NB4 (cell line): ENCODE measurements around the gene BRI3.

Experiments
- DNase-seq: peaks from one replicate; pipeline ENCODE4 v3.0.0; 2010; ENCODE audit warnings: low read depth
- H3K4me3 ChIP-seq: one replicate; pipeline ENCODE4 v1.5.1; 2011; ENCODE audit warnings: mild to moderate bottlenecking, low read depth, low read length, moderate library complexity
- MYC ChIP-seq: IDR thresholded peaks from 2 replicates; pipeline ENCODE4 v1.6.1; 2011; ENCODE audit warnings: low read depth, low read length
- POLR2A ChIP-seq: IDR thresholded peaks from 2 replicates; pipeline ENCODE4 v1.6.1; 2011; ENCODE audit warnings: mild to moderate bottlenecking; ENCODE audit not compliant: insufficient read length; ENCODE audit errors: extremely low read depth
- TF ChIP-seq, protein P1 (sequence below): IDR thresholded peaks from one replicate; pipeline ENCODE4 v1.5.1; 2012; ENCODE audit warnings: low read depth, low read length
- TF ChIP-seq, protein P2 (sequence below): IDR thresholded peaks from 2 replicates; pipeline ENCODE4 v1.6.1; 2011; ENCODE audit warnings: low read depth, low read length

The BRI3 gene

DNA sequence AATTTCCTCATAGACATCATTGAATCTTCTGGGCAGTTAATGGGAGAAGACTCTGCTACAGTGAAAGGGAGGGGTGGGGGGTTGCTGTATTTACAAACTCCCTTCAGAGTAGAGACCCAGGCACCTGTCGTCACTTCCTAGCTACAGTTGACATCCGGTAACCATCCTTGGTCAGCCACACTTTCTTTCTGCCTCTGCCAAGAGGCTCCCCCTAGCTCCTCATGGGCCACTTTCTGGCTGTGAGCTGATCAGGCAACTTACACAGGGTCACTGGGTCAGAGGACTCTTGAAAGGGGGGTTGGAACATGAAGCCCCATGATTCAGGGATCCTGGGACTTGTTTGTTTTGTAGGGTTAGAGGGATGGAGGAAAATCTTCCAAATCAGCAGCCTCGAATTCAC lies 30.7 kb upstream of the BRI3 start:
- no peak for DNase-seq
- TF ChIP-seq POLR2A (no peak), MYC (no peak)
- H3K4me3 ChIP-seq: no peak overlapping the region

DNA sequence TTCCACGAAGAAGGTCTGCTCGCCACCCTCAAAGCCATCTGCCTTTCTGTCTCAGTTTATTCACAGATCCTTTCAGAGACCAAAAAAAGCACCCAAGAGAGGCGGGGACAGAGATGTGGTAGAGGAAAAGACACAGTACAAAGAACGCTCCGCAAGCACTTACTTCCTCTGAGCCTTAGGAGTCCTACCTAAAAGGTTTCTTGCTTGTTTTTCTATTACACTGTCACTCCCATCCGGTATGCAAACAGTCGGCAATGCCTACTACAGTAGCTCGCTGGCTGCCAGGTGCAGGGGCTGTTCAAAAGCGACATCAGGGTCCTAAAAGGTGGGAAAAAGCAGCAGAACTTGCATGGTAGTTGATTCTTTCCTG lies 30.3 kb upstream of the BRI3 start:
- peak overlapping the region; percentile 78 for H3K4me3 ChIP-seq
- TF ChIP-seq, protein P1, sequence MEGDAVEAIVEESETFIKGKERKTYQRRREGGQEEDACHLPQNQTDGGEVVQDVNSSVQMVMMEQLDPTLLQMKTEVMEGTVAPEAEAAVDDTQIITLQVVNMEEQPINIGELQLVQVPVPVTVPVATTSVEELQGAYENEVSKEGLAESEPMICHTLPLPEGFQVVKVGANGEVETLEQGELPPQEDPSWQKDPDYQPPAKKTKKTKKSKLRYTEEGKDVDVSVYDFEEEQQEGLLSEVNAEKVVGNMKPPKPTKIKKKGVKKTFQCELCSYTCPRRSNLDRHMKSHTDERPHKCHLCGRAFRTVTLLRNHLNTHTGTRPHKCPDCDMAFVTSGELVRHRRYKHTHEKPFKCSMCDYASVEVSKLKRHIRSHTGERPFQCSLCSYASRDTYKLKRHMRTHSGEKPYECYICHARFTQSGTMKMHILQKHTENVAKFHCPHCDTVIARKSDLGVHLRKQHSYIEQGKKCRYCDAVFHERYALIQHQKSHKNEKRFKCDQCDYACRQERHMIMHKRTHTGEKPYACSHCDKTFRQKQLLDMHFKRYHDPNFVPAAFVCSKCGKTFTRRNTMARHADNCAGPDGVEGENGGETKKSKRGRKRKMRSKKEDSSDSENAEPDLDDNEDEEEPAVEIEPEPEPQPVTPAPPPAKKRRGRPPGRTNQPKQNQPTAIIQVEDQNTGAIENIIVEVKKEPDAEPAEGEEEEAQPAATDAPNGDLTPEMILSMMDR: no peak
- TF ChIP-seq MYC (no peak), POLR2A (no peak)
- TF ChIP-seq, protein P2, sequence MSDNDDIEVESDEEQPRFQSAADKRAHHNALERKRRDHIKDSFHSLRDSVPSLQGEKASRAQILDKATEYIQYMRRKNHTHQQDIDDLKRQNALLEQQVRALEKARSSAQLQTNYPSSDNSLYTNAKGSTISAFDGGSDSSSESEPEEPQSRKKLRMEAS: no peak
- no peak for DNase-seq

DNA sequence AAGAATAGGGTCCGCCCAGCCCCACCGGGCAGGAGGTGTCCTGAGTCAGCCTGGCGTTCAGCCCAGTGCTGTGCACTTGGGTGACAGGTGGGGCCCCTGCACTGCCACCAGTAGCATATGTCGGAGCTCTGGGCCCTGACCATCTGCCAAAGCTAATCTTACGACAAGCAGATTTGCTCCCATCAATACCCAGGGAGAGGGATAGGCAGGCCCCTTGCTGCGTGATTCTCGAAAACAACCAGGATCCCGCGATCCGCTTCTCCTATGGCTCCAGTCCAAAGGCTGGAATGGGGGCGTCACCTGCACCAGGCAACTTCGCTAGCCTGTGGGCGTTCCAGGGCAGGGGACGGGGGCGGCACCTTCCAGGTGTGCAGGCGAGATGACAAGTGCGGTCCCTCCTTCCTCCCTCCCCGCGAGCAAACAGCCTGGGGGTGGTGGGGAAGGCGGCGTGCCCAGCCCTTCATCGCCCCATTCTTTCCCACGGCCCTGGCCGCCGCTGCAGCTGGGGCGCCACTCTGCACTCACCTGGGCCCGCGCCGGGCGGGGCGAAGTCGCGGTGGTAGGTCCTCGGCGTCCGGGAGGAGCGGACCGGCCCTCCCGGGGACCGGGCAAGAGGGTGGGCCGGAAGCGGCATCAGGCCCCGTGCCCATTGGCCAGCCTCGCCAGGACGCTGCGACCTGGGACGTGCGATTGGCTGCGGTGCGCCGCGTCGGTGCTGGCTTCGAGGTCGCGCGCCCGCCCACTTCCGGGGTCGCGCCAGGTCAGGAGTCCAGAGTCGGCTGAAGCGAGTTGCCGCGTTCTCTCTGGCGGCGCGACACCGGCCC lies 29.7 kb upstream of the BRI3 start, which contains the start of gene TECPR1:
Gene TECPR1 (minus strand): TSS at position 632 of the 824 bp plus-strand sequence. CDS start 6,086 bp downstream, outside the sequence.
- peak within 1 kb of the TSS; percentile 78 for H3K4me3 ChIP-seq
- DNase-seq: peak; percentile 95
- 0 out of 2 replicates have a peak, but pooled peaks have one; percentile 18 for TF ChIP-seq MYC
- TF ChIP-seq, protein P2: no peak; the same call in 1 of the 2 replicates
- TF ChIP-seq, protein P1: no peak
- peak; percentile 77 for TF ChIP-seq POLR2A

DNA sequence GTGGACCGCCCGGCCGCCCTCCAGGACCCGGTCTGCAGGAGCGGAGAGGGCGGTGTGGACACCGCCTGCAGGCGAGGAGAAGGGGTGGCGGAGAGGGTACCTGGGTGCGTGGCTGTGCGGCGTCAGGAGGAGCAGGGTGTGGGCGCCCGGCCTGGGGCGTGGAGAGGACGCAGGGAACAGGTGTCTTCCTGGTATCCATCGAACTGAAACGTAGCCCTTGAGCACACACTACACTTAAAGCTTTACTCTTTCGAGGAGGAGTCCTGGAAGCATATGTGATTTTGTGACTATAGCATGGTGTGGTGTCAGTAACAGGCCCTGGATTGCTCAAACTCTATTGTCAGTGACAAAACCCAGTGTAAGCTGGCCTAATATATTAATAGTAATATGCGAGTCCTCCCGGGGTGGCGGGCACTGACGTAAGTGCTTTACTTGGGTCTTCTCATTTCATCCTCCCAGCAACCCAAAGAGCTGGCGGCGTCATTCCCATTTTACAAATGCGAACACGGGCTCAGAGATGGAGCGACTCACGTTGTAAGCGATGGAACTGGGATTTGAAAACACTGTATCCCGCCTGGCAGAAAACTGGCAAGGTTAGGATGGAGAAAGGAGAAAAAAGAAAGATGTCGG lies 28.9 kb upstream of the BRI3 start:
- TF ChIP-seq MYC (no peak), POLR2A (no peak)
- TF ChIP-seq, protein P2: peak; percentile 1; the same call in 1 of the 2 replicates
- TF ChIP-seq, protein P1: no peak
- H3K4me3 ChIP-seq: peak overlapping the region; percentile 78
- DNase-seq: no peak

DNA sequence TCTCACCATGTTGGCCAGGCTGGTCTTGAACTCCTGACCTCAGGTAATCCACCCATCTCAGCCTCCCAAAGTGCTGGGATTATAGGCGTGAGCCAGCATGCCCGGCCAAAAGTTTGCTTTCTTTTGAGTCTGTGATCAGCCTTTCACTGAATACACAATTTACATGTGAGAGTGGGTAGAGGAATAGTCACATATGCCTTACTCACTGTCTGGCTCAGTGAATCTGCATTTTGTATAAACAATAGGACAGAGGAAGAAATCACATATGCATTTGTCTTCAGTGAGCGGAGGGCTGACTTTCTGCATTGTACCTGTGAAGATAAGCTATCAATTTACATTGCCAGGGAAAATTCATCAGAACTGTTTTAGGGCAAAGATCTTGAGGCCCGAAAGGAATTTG lies 27.0 kb upstream of the BRI3 start:
- H3K4me3 ChIP-seq: no peak overlapping the region
- no peak for DNase-seq
- TF ChIP-seq POLR2A (no peak), MYC (no peak)
- TF ChIP-seq, protein P2: no peak
- TF ChIP-seq, protein P1: no peak
